BLaER1 treated with 17β-estradiol and CSF1 and Interleukin-3, amounts not matched to agents 10 nM and 100 nM (cell line): ENCODE data around the gene RAC2.

Experiments used
- H3K27ac ChIP-seq, 11 experiments: shearing (Covaris generic); formaldehyde crosslinking; 2 replicates each; pipeline ENCODE4 v1.8.1; 2022
- H3K27me3 ChIP-seq, 11 experiments: shearing (Covaris generic); formaldehyde crosslinking; 2 replicates each; pipeline ENCODE4 v1.8.1; 2022
- H3K36me3 ChIP-seq, 11 experiments: shearing (Covaris generic); formaldehyde crosslinking; 2 replicates each; pipeline ENCODE4 v1.8.1; 2022
- H3K4me1 ChIP-seq, 10 experiments: shearing (Covaris generic); formaldehyde crosslinking; 2 replicates each; pipeline ENCODE4 v1.8.1; 2022
- H3K4me2 ChIP-seq, 11 experiments: shearing (Covaris generic); formaldehyde crosslinking; 2 replicates each; pipeline ENCODE4 v1.8.1; 2022
- H3K4me3 ChIP-seq, 10 experiments: shearing (Covaris generic); formaldehyde crosslinking; 2 replicates each; pipeline ENCODE4 v1.8.1; 2022
- H3K9ac ChIP-seq, 11 experiments: shearing (Covaris generic); formaldehyde crosslinking; 2 replicates each; pipeline ENCODE4 v1.8.1; 2022
- H3K9me3 ChIP-seq, 11 experiments: shearing (Covaris generic); formaldehyde crosslinking; replicated peaks in 1 of 11; 2 replicates each; pipeline ENCODE4 v1.8.1; 2022
- H4K20me1 ChIP-seq, 11 experiments: shearing (Covaris generic); formaldehyde crosslinking; 2 replicates each; pipeline ENCODE4 v1.8.1; 2022
- Cebpa-rat ChIP-seq, 11 experiments: shearing (Covaris generic); IDR thresholded peaks; 2 replicates each; pipeline ENCODE4 v1.8.1; 2022

Gene RAC2

GRCh38 chr22:37248251-37248650 is 4.2 kb upstream of the RAC2 start:
- H3K36me3 ChIP-seq = no peaks in the 10 kb centered on the region
- H3K4me3 ChIP-seq = no peak overlapping the region
- H3K9me3 ChIP-seq = no peaks in the 10 kb centered on the region
- H3K27ac ChIP-seq = no peak overlapping the region
- H4K20me1 ChIP-seq = no peaks in the 10 kb centered on the region
- H3K4me1 ChIP-seq = peaks cover 18 to 39% (median 25%) of the 10 kb centered on the region in 10 experiments
- no peak for TF ChIP-seq Cebpa-rat (IDR thresholded peaks at IDR 0.05)
- 0 out of 22 replicates have a peak overlapping the region, but pooled peaks of 1 of the 11 experiments have one; percentile 0 for H3K4me2 ChIP-seq
- no peaks in the 10 kb centered on the region for H3K27me3 ChIP-seq
- no peak overlapping the region for H3K9ac ChIP-seq

GRCh38 chr22:37245740-37246139 is 1.7 kb upstream of the RAC2 start:
- Histone ChIP-seq H3K4me1 (peaks cover 35 to 63% (median 47%) of the 10 kb centered on the region in 10 experiments), H3K27me3 (no peaks in the 10 kb centered on the region), H3K27ac (peak overlapping the region in 10 of 11 experiments; percentile 78 to 94 (median 86); a peak in 18 of 22 replicates), H4K20me1 (peaks cover 10 to 16% (median 15%) of the 10 kb centered on the region in 11 experiments; a peak in 18 of 22 replicates), H3K4me2 (peak overlapping the region; percentile 91 to 100 (median 99)), H3K4me3 (peak overlapping the region in 3 of 10 experiments; percentile 85 to 99 (median 86); a peak in 2 of 20 replicates), H3K36me3 (peaks cover 3 to 14% (median 12%) of the 10 kb centered on the region in 11 experiments; a peak in 20 of 22 replicates), H3K9ac (peak overlapping the region in 10 of 11 experiments; percentile 26 to 92 (median 86); a peak in 14 of 22 replicates), H3K9me3 (no peaks in the 10 kb centered on the region)
- no peak for TF ChIP-seq Cebpa-rat (IDR thresholded peaks at IDR 0.05)

GRCh38 chr22:37244922-37245722 is 1.1 kb upstream of the RAC2 start:
- H3K4me3 ChIP-seq = peak overlapping the region in 7 of 10 experiments; percentile 80 to 99 (median 88); a peak in 14 of 20 replicates
- peaks cover 9 to 21% (median 18%) of the 10 kb centered on the region in 11 experiments; a peak in 20 of 22 replicates for H3K36me3 ChIP-seq
- H3K9ac ChIP-seq = peak overlapping the region in 10 of 11 experiments; percentile 26 to 92 (median 86); a peak in 19 of 22 replicates

GRCh38 chr22:37243402-37244113 is 511 bp downstream of the RAC2 start:
- no peaks in the 10 kb centered on the region for H3K27me3 ChIP-seq
- no peak for TF ChIP-seq Cebpa-rat (IDR thresholded peaks at IDR 0.05)
- H3K27ac ChIP-seq = peak overlapping the region; percentile 63 to 94 (median 86)
- peaks cover 24 to 36% (median 34%) of the 10 kb centered on the region in 11 experiments for H3K36me3 ChIP-seq
- peaks cover 31 to 38% (median 37%) of the 10 kb centered on the region in 11 experiments; a peak in 21 of 22 replicates for H4K20me1 ChIP-seq
- H3K4me2 ChIP-seq = peak overlapping the region; percentile 91 to 100 (median 99)
- H3K4me3 ChIP-seq = peak overlapping the region; percentile 66 to 99 (median 87)
- H3K4me1 ChIP-seq = peaks cover 57 to 76% (median 69%) of the 10 kb centered on the region in 10 experiments
- no peaks in the 10 kb centered on the region for H3K9me3 ChIP-seq
- peak overlapping the region; percentile 82 to 92 (median 86) for H3K9ac ChIP-seq

More at GRCh38 chr22:37244922-37245722, 1.1 kb upstream of the RAC2 start:
- Histone ChIP-seq H3K9me3 (no peaks in the 10 kb centered on the region), H3K4me1 (peaks cover 41 to 70% (median 53%) of the 10 kb centered on the region in 10 experiments), H4K20me1 (peaks cover 16 to 22% (median 21%) of the 10 kb centered on the region in 11 experiments; a peak in 19 of 22 replicates), H3K27ac (peak overlapping the region in 10 of 11 experiments; percentile 78 to 94 (median 86); a peak in 20 of 22 replicates), H3K4me2 (peak overlapping the region; percentile 91 to 100 (median 99)), H3K27me3 (no peaks in the 10 kb centered on the region)
- no peak for TF ChIP-seq Cebpa-rat (IDR thresholded peaks at IDR 0.05)

GRCh38 chr22:37242395-37242918 is 1.6 kb downstream of the RAC2 start:
- Histone ChIP-seq H3K9me3 (no peaks in the 10 kb centered on the region), H3K27ac (peak overlapping the region; percentile 63 to 94 (median 86)), H3K27me3 (no peaks in the 10 kb centered on the region), H3K4me1 (peaks cover 68 to 87% (median 79%) of the 10 kb centered on the region in 10 experiments), H4K20me1 (peaks cover 42 to 49% (median 48%) of the 10 kb centered on the region in 11 experiments; a peak in 21 of 22 replicates), H3K4me3 (peak overlapping the region; percentile 66 to 99 (median 87)), H3K9ac (peak overlapping the region; percentile 82 to 92 (median 86)), H3K36me3 (peaks cover 35 to 47% (median 45%) of the 10 kb centered on the region in 11 experiments), H3K4me2 (peak overlapping the region; percentile 91 to 100 (median 99))
- TF ChIP-seq Cebpa-rat (IDR thresholded peaks at IDR 0.05) = no peak

- Histone ChIP-seq H3K4me2 (peak overlapping the region; percentile 91 to 100 (median 99)), H3K9ac (peak overlapping the region; percentile 70 to 92 (median 86)), H3K27ac (peak overlapping the region; percentile 25 to 94 (median 86); a peak in 21 of 22 replicates), H3K27me3 (no peaks in the 10 kb centered on the region), H3K36me3 (peaks cover 39 to 53% (median 50%) of the 10 kb centered on the region in 11 experiments), H3K9me3 (no peaks in the 10 kb centered on the region), H3K4me3 (peak overlapping the region; percentile 66 to 99 (median 87)), H4K20me1 (peaks cover 48 to 57% (median 55%) of the 10 kb centered on the region in 11 experiments; a peak in 21 of 22 replicates), H3K4me1 (peaks cover 75 to 95% (median 87%) of the 10 kb centered on the region in 10 experiments)
- TF ChIP-seq Cebpa-rat (IDR thresholded peaks at IDR 0.05) = no peak
These were observed 2.5 kb downstream of the RAC2 start for GRCh38 chr22:37241351-37242142.

- Histone ChIP-seq H3K27me3 (no peaks in the 10 kb centered on the region), H3K36me3 (peaks cover 45 to 60% (median 56%) of the 10 kb centered on the region in 11 experiments), H4K20me1 (peaks cover 54 to 64% (median 61%) of the 10 kb centered on the region in 11 experiments; a peak in 21 of 22 replicates), H3K9me3 (no peaks in the 10 kb centered on the region), H3K4me2 (peak overlapping the region; percentile 91 to 100 (median 99)), H3K4me3 (peak overlapping the region; percentile 66 to 99 (median 87); a peak in 19 of 20 replicates), H3K4me1 (peaks cover 80 to 98% (median 91%) of the 10 kb centered on the region in 10 experiments), H3K9ac (peak overlapping the region; percentile 70 to 92 (median 86); a peak in 21 of 22 replicates), H3K27ac (peak overlapping the region in 10 of 11 experiments; percentile 78 to 94 (median 86); a peak in 18 of 22 replicates)
- TF ChIP-seq Cebpa-rat (IDR thresholded peaks at IDR 0.05) = no peak
These were observed 3.1 kb downstream of the RAC2 start for GRCh38 chr22:37240941-37241320.
